ENCODE results near the gene GDPD1.
"Not testable (repeated sequence)": the region's sequence is repeated elsewhere in the genome, so short reads cannot be mapped to it uniquely, and the experiment has no call there.

Gene GDPD1

DNA sequence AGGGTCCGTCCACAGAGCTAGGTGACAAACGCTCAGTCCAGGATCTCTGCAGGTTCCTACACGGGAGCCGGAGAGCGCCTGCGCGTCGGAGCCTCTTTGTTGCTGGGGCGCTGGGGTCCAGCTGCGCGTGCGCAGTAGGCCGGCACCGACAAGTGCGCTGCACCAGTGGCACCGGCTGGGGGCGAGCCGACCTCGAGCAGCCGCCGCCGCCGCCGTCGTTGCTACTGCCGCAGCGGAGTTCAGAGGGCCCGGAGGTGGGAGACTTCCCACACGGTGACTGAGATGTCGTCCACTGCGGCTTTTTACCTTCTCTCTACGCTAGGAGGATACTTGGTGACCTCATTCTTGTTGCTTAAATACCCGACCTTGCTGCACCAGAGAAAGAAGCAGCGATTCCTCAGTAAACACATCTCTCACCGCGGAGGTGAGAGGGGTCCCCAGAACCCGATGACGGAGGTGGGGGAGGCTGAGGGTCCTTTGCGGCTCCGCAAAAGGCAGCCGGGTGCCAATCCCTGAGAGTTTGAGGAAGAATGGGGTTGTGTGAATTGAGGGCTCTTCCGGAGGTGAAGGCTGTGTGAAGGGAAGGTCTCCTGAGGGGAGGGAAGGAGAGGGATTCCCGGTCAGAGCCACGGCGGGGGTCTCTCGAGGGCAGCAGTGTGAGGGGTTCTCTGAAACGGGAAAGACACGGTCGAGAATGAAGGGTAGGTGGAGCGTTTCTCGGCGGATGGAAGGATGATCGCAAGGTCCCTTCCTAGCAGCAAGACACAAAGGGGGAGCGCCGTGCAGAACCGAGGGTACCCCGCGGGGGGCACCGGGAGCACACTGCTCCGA is at the start of gene GDPD1:
Gene GDPD1, plus strand, starts transcription at position 184 of the 831 bp plus-strand sequence. Its CDS starts 99 bp downstream, at position 283.
- peak; percentile 97 for DNase-seq

DNA sequence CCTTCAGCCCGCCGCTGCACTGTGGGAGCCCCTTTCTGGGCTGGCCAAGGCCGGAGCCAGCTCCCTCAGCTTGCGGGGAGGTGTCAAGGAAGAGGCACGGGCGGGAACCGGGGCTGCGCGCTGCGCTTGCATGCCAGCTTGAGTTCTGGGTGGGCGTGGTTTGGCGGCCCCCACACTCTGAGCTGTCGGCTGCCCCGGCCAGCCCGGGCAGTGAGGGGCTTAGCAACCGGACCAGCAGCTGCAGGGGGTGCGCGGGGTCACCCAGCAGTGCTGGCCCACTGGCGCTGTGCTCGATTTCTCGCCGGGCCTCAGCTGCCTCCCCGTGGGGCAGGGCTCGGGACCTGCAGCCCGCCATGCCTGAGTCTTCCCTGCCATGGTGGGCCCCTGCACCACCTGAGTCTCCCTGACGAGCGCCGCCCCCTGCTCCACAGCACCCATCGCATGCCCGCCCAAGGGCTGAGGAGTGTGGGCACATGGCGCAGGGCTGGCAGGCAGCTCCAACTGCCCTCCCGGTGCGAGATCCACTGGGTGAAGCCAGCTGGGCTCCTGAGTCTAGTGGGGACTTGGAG is 47.8 kb upstream of the GDPD1 start:
- DNase-seq: no peak

DNA sequence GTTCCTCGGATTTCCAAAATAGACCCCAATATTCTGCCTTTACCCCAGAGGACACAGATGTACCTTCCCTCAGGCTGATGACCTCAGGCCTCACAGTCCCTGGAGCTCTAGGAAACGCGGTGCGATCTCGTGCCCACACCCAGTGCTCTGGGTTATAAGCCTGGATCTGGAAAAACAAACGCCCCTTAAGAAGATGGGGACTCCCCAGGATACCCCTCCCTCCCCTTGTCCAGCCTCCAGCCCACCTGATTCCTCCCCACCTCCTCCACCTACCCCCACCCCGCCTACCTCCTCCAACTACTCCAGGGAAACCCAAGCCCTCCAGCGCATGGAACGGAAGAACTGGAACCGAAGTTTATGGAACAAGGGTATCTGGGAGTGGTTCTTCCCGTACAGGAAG is 45.6 kb upstream of the GDPD1 start:
- no peak for DNase-seq

DNA sequence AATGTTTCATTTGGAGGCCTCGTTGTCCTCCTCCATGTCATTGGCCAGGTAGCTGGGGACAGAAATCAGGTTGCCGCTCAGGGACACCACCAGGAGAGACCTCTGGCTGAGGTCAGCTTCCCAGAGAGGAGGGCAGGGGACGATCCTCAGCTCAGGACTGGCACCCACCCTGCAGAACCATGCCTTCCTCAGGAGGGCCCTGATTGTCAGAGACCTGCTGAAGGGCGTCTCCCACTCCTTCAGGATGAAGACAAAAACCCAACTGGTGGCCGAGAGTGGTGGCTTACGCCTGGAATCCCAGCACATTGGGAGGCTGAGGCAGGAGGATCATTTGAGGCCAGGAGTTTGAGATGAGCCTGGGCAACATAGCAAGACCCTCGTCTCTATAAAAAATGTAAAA is 45.2 kb upstream of the GDPD1 start:
- no peak for DNase-seq

DNA sequence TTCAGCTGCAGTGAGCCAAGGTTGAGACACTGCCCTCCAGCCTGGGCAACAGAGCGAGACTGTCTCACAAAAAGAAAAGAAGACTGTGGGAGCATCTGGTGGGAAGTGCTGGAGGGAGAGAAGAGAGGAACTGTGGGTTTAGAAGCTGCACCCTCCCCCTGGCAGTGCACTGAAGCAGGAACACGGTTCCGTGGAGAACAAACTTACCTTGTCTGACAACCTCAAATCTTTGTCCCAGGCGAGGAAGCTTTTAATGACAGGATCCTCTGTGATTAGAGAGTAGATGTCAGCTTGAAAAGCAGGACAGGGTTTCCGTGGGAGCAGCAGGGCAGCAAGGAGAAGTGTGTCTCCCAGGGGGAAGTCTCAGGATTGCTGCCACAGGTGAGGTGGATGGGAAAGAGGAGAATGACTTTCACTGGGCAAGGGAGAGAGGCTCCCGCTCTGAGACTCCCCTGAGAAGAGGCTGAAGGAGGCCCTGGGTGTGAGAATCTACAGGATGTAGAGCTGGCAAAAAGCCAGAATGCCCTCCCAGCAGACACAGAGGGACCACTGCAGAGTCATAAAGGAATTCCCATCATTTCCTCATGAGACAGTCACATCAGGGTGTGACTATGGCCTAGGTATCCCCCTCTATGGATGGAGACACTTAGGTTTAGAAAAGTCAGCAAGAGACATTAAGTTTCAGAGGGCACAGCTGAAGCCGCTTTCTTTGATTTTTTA is 41.9 kb upstream of the GDPD1 start:
- no peak for DNase-seq

DNA sequence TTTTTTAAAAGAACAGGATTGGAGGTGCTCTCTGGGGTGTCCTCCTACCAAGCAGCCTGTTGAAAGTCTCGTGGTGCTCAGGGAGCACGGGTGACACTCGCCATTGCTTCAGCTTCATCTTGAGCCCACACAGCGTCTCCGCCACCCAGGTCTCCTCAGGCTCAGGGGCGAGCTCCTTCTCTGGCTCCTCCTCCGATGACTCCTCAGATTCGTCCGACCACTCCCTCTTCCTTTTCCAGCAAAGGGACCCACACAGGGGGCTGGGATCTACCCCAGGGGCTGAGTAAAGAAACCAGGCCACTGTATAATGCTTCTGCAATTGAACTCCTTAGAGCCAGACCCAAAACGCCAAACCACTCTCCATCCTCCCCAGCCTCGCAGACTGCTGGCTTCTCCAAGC is 40.7 kb upstream of the GDPD1 start:
- DNase-seq: not testable (repeated sequence)

DNA sequence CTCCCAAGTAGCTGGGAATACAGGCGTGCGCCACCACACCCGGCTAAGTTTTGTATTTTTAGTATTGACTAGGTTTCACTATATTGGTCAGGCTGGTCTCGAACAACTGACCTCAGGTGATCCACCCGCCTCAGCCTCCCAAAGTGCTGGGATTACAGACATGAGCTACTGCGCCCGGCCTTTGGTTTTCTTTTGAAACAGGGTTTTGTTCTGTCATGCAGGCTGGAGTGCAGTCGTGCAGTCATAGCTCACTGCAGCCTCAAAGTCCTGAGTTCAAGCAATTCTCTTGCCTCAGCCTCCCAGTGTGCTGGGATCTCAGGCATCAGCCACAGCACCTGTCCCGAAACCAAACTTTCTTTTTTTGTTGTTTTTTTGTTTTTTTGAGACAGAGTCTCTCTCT is 39.7 kb upstream of the GDPD1 start:
- no peak for DNase-seq

DNA sequence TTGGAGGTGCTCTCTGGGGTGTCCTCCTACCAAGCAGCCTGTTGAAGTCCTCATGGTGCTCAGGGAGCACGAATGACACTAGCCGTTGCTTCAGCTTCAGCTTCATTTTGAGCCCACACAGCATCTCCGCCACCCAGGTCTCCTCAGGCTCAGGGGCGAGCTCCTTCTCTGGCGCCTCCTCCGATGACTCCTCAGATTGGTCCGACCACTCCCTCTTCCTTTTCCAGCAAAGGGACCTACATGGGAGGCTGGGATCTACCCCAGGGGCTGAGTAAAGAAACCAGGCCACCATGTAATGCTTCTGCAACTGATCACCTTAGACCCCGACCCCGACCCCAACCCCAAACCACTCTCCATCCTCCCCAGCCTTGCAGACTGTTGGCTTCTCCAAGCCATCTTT is 38.8 kb upstream of the GDPD1 start:
- DNase-seq: no peak

DNA sequence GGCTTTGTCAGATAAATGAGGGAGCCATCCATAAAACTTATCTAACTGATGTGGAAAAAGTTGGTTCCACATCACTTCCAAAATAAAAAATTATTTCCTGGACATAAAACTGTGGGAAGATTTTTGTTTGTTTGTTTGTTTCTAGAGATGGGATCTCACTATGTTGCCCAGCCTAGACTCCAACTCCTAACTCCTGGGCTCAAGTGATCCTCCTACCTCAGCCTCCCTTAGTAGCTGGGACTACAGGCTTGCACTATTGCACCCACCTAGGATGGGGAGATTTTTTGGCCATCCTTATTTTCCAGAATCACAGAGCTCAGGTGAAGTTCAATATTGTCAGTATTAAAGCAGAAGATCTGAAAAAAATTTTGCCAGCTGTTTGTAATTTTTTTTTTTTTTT is 34.3 kb upstream of the GDPD1 start:
- DNase-seq: no peak

DNA sequence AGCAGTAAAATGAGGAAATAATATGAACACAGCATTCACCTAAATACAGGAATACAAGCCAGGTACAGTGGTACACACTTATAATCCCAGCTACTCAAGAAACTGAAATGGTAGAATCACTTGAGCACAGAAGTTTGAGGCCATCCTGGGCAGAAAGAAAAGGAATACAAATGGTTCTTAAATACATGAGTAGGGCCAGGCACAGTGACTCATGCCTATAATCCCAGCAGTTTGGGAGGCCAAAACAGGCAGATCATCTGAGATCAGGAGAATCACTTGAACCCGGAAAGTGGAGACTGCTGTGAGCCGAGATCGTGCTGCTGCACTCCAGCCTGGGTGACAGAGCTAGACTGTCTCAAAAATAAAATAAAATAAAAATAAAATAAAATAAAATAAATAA is 33.5 kb upstream of the GDPD1 start:
- DNase-seq: no peak

DNA sequence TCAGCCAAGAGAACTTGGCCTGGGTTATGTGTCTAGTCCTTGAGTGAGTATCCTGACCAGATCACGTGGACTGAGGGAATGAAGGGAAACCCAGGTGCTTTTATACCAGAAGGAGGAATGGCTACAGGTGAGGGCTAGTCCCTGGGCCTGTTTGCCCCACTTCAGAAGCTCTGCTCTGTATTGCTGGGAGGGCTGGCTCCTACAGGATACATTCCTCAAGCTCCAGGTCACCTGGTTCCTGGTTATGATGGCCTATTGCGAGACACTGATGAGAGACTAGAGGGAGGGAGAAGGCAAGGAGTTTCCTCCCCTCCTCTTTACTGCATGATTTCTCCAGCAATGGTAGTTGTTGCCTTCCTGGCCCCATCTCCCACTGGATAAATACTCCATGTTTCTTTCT is 29.5 kb upstream of the GDPD1 start:
- no peak for DNase-seq

DNA sequence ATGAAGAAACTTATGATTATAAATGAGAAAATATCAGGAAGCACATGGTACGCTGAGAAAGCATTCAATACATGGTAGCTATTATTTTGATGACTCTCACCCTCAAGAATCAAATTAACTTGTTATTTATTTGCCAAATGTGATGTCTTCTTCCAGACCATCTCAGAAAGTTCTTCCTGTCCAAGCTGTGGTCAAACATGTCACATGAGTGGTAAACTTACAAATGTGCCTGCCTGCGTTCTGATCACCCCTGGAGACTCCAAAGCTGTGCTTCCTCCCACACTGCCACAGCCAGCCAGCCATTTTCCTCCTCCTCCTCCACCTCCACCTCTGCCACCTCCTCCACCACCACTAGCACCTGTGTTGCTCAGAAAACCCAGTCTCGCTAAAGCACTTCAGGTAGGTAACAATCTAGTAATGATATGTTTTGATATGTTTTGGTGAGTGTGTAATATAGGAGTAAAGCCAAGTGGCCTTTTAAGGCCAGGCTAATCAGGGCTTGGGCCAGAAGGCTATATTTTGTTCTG is 26.9 kb upstream of the GDPD1 start:
- no peak for DNase-seq

DNA sequence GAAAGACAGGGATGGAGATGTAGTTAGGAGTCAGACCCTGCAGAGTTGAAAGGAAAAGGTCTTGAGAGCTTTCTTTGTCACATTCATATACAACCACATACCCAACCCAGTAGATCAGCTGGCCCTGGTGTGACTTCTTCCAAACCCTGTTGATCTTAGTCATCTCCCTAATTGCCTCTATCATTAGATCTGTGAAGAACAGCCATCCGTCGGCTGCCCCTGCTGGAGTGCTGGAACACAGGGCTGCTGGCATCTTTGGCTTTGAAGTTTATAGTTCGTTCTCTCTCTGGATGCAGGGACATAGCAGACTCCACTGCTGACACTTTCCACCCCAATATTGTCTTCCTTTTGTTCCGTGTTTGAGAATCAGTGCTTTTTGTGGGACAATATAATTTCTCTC is 20.9 kb upstream of the GDPD1 start:
- no peak for DNase-seq

DNA sequence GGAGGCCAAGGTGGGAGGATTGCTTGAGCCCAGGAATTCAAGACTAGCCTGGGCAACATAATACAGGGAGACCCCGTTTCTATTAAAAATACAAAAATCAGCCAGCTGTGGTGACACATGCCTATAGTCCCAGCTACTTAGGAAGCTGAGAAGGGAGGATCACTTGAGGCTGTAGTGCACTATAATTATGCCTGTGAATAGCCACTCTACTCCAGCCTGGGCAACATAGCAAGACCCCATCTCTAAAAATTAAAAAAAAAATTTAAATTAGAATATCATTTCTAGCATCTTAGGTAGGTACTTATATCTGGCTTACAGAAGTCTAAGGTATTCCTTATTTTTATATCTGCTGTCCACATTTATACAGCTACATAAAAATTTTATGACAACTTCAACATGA is 18.0 kb upstream of the GDPD1 start:
- no peak for DNase-seq

DNA sequence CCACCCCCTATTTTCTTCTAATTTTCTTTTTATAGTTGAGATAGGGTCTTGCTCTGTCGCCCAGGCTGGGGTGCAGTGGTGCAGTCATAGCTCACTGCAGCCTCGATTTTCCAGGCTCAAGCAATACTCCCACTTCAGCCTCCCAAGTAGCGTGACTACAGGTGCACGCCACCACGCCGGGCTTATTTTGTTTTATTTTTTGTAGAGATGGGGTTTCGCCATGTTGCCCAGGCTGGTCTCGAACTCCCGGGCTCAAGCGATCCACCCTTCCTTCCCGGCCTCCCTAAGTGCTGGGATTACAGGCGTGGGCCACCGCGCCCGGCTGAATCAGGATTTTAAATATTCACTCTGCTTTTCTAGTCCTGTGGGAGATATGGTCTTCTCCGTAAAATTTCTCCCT is 941 bp upstream of the GDPD1 start:
- DNase-seq: no peak

DNA sequence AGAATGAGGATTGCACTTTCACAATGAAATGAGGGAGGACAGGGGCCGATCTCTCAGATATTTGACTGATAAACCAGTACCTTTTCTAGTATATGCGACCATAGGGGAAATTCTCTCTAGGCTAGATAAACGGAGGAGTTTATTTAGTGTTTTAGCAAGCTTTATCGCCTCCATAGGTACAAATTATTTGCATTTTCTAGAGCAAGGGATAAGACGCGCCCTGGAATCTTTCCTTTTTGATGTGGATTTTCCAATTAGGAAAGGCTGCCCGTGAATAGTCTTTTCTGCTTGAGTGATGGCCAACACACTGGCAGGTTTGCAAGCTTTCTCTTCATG is 351 bp upstream of the GDPD1 start:
- no peak for DNase-seq

DNA sequence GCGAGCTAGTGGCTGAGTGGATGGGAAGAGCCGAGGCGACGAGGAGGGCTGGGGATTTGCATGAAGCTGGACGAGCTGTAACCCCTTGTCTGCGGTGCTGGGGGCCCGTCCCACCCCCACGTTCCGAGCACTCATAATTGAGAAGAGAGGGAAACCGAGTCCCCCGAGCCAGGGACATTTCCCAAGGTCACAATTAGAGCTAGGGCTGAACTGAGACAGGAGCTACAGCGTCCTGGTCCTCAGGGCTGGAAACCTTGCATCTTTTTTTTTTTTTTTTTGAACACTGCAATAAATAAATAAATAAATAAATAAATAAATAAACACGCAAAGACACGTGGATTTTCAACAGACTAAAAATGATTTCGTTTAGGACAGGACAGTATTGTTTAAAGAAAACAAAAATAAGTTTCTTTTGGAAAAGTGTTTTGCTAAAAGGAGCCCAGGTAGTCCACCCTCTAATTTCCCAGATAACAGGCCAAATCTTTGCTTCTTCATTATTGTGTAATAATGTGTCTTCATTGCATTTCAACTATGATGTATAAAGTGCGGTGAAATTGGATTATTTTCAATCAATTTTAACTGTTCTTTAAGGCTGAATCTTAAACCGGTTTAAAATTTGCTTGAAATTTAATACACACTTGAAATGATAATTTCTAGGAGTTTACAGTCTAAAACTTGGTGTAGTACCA is 992 bp downstream of the GDPD1 start:
- DNase-seq: no peak

DNA sequence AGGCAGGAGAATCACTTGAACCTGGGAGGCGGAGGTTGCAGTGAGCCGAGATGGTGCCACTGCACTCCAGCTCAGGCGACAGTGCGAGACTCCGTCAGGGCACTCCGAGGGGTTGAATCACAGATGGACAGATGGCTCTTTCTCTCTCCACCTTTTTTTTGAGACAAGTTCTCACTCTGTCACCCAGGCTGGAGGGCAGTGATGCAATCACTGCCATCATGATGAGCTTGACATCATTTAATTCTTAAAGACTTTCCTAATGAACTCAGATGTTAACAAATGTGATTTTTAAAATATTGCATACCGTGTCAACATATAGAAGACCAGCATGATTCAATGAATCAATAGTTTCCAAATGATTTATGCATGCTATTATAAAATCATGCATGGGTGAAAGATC is 3.5 kb downstream of the GDPD1 start:
- DNase-seq: no peak

DNA sequence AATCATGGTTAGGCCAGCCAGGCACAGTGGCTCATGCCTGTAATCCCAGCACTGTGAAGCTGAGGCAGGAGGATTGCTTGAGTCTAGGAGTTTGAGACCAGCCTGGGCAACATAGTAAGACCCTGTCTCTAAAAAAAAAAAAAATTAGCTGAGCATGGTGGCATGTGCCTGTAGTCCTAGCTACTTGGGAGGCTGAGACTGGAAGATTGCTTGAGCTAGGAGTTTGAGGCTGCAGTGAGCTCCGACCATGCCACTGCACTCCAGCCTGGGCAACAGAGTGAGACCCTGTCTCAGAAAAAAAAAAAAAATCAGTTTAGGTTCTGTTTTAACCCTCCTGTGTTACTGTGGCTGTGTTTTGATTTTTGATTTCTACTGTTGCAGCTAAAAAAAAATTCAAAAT is 8.3 kb downstream of the GDPD1 start:
- not testable (repeated sequence) for DNase-seq

DNA sequence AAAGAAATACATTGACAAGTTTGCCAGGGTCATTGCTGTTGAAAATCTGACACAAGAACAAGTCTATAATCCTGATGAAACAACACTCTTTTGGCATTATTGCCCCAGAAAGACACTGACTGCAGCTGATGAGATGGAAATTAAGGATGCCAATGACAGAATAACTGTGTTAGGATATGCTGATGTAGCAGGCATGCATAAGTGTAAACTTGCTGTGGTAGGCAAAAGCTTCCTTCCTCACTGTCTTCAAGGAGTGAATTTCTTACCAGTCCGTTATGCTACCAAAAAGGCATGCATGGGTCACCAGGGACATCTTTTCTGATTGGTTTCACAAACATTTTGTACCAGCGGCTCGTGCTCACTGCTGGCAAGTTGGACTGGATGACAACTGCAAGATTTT is 10.5 kb downstream of the GDPD1 start:
- no peak for DNase-seq

DNA sequence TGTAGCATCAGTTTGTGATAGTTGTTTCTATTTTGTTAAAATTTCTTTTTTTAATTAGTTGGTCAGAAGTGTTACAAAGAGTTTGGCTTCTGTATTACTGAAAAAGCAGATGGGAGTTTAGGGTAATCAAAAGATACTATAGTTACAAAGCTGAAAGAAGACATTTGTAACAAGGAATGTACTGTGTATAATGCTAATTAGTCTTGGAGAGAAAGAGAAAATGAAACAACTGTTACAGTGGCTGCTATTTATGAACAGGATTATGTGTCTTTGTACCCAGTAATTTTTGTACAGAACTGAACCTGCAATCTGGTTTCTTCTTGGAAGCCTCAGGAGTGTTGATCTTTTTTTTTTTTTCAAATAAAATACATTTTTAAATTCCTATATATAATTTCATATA is 14.3 kb downstream of the GDPD1 start:
- no peak for DNase-seq

DNA sequence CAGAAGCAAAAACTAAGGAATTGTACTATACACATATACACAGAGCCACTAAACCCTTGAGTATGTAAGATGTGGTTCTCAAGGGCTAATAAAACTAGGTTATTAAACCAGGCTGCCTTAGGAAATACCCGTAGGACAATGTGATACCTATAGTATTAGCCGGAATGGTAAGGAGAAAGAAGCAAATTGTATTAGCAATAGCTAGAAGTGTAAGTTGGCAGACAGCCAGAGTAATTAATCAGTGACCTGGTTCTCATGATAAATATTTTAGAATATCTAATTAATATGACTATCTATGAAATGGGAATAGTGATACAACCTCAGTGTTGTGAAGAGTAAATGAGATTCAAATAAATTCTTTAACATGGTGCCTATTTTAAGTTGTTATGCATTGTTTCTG is 18.6 kb downstream of the GDPD1 start:
- no peak for DNase-seq

DNA sequence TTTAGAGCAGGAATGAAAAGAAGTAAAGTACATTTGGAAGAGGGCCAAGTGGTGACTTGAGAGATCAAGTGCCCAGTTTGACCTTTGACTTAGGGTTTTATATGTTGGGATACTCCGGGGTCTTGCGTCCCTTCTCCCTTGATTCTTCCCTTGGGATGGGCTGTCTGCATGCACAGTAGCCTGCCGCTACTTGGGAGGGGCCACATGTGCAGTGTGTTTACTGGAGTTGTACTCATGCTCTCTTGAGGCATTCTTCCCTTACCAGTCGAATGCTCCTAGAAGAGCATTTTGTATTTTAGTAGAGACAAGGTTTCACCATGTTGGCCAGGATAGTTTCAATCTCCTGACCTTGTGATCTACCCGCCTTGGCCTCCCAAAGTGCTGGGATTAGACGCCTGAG is 23.8 kb downstream of the GDPD1 start:
- no peak for DNase-seq

DNA sequence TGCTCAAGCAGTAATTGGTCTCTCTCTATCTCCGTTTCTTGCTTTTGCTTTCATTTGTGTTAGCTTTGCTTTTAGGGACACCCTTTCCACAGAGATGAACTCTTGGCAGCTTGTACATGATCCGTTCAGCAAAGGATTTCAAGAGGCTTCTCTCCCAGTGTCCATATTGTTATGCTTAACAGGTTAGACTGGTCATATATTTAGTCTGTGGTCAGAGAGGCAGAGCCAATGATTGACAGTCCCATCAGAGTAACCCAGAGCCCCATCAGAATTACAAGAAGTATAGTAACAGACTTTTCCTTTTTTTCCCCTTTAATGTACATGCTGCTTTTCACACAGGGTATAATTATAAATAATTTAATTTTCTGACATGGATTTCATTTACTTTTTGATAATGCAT is 34.4 kb downstream of the GDPD1 start:
- no peak for DNase-seq
